Esophagus squamous epithelium (tissue), 5 donors: Measurements from ENCODE around the gene SSMEM1. TPM values are rescaled to one million over a fixed set of nuclear protein-coding genes. Genes with fewer than 3 reads are reported as not detected.
"Not testable (repeated sequence)": the region's sequence is repeated elsewhere in the genome, so short reads cannot be mapped to it uniquely, and the experiment has no call there.

Experiments
- DNase-seq: peaks from one replicate; lab custom pipeline; 2025; lab: John Stamatoyannopoulos, UW
- H3K27ac ChIP-seq, 4 donors: fragments of 200-600 bp; sonication (generic); one replicate each; pipeline ENCODE4 v1.5.1; 2016 to 2019; ENCODE audit warnings: mild to moderate bottlenecking in 1 of 4
- H3K27me3 ChIP-seq, 4 donors: fragments of 200-600 bp; sonication (generic); 1 replicate in 3 of 4; 2 replicates in 1 of 4; pipeline versions ENCODE4 v1.5.1 to v1.6.0; 2017 to 2021; ENCODE audit warnings: antibody characterized with exemption in 1 of 4
- H3K36me3 ChIP-seq, 3 donors: fragments of 200-600 bp; sonication (generic); one replicate each; pipeline ENCODE4 v1.5.1; 2016 to 2019
- H3K4me1 ChIP-seq, 3 donors: fragments of 200-600 bp; sonication (generic); one replicate each; pipeline ENCODE4 v1.5.1; 2017 to 2019
- H3K4me3 ChIP-seq, 4 donors: fragments of 200-600 bp; sonication (generic); 1 replicate in 3 of 4; 2 replicates in 1 of 4; pipeline ENCODE4 v1.5.1; 2016 to 2019; ENCODE audit warnings: mild to moderate bottlenecking in 2 of 4, moderate library complexity in 1 of 4
- H3K9me3 ChIP-seq, 3 donors: fragments of 200-600 bp; sonication (generic); one replicate each; pipeline ENCODE4 v1.5.1; 2016 to 2019
- CTCF ChIP-seq, 6 experiments: fragments of 450-650 bp in 4 of 6; fragments of 200-600 bp in 2 of 6; sonication (generic) in 2 of 6; IDR thresholded peaks; one replicate each; pipeline ENCODE4 v1.5.1; 2016 to 2019; ENCODE audit warnings: antibody characterized with exemption in 6 of 6, mild to moderate bottlenecking in 4 of 6, moderate library complexity in 4 of 6
- POLR2A ChIP-seq, 4 donors: fragments of 450-650 bp; IDR thresholded peaks; one replicate each; pipeline ENCODE4 v1.6.1; 2017; ENCODE audit warnings: antibody characterized with exemption in 4 of 4, mild to moderate bottlenecking in 4 of 4, moderate library complexity in 3 of 4
- WGBS, 2 donors: methylation state at CpG; one replicate each; pipeline ENCODE4 v1.1.5; 2018; 5-methylcytosine and 5-hydroxymethylcytosine counted together
- intact Hi-C: fragments of 100-400 bp; cut with DNase I; formaldehyde crosslinking; loops from one replicate; pipeline ENCODE4 v1.15.0; 2022
- total RNA-seq, 4 donors: library from RNA; depleted of rRNA; stranded (reverse); fragments of >200 nt; gene quantifications; one replicate each; pipeline ENCODE4 v1.1.0, GENCODE V29; 2016
- donor health status: DM: yes; HTN: yes; CAD: no.

SSMEM1 gene
- total RNA-seq, 4 donors from 2014 or later, result not detected

DNA sequence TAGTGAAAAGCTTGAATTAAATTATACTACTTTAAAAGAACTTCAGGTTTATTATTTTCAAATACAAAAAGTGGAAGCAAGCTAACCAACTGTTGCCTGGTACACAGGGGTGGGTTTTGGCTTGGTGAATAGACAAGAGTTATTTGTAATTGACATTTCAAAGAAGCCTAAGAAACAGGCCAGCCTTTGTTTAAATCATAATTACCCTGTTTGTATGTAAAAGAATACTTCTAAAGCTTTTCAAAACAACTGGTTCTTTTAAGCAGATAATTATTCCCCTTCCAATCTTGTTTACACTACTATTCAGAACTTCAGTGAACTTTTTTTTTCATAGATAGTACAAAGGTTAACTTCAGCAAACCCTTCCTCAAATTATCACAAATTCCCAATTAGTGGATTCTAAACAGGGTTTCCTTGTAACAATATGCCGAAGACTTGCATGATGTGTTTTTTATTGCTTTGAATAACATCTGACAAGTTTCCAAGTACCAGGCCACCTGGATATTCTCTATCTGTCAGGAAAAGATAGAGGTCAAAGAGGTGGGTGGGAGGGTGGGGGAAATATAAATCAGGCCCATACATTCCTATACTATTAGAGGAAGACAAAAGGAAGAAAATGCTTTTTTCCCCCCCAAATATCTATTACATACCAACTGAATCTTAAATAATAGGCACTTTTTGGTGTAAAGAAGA, 20.4 kb downstream of the SSMEM1 start:
- Histone ChIP-seq H3K4me1 (no peaks in the 10 kb centered on the region), H3K4me3 (no peak overlapping the region), H3K9me3 (no peaks in the 10 kb centered on the region), H3K27ac (no peak overlapping the region), H3K27me3 (no peaks in the 10 kb centered on the region), H3K36me3 (no peaks in the 10 kb centered on the region)
- no peak for TF ChIP-seq CTCF (IDR thresholded peaks at IDR 0.05)
- TF ChIP-seq POLR2A (IDR thresholded peaks at IDR 0.05), result no peak
- intact Hi-C loops, result no loop called here
- DNase-seq, result no peak
- WGBS, 2 donors, result 69 to 81% methylated on average over 1 of the region's 1 CpG

DNA sequence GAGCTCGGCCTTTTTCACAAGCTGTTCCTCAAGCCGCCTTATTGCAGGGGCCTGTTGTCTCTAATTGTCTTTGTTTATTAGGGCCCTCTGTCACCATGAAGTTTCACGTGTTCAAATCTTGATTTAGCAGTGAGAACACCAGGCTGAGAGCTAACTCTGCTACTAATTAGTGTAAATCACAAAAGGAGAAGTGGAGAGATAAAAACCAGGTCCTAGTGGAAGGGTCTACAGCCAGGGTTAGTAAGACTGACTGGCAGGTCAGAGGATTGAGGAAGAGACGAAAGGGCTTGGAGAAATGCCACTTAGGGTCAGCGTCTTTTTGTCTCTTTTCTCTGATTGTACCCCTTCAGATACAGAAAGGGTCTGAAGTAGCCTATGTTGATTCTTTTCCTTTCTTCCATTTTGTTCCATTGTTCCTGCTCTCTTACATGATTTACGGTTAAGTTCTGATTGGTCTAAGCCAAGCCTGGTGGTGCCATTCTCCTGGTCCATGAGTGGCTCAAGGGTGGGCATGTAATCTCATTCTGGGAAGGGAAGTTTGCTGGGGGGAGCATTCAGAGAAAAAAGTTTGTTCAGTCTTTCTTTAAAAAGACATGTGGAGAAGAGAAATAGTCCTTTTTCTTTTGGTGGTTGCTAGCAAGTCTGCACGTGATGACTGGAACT, 21.3 kb downstream of the SSMEM1 start:
- no peak for DNase-seq
- H3K4me3 ChIP-seq, result no peak overlapping the region
- H3K4me1 ChIP-seq, result no peaks in the 10 kb centered on the region
- H3K9me3 ChIP-seq, result no peaks in the 10 kb centered on the region
- TF ChIP-seq CTCF (IDR thresholded peaks at IDR 0.05) (no peak), POLR2A (IDR thresholded peaks at IDR 0.05) (no peak)
- intact Hi-C loops, result no loop called here
- no peaks in the 10 kb centered on the region for H3K36me3 ChIP-seq
- no peaks in the 10 kb centered on the region for H3K27me3 ChIP-seq
- no peak overlapping the region for H3K27ac ChIP-seq
- 61 to 78% methylated on average over 6 to 7 of the region's 7 CpGs for WGBS, 2 donors

GRCh38 chr7:130229981-130230380, 22.3 kb downstream of the SSMEM1 start:
- intact Hi-C loops, DNase-seq, H3K4me3 ChIP-seq, H3K36me3 ChIP-seq, H3K27ac ChIP-seq, H3K9me3 ChIP-seq, H3K27me3 ChIP-seq, H3K4me1 ChIP-seq: not testable (repeated sequence)
- WGBS, 2 donors, result no CpG with 5 or more reads among the region's 28 CpGs

DNA sequence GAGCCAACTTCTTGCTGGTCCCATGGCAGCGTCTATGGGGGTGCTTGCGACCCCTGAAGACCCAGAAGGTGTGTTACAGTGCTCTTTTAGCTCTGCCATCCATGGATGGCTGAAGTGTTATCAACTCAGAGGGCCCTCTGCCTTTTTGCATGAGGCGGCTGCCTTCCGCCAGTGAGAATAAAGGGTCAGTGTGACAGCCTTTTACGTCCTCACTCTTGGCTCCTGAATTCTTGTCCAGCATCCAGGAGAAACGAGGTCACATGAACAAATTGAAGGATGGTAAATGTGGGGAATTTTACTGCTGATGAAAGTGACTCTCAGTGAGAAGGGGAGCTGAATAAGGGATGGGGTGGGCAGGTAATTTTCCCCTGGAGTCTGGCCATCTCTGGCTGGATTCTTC, 24.1 kb downstream of the SSMEM1 start:
- no peak overlapping the region for H3K27ac ChIP-seq
- no peaks in the 10 kb centered on the region for H3K27me3 ChIP-seq
- no peaks in the 10 kb centered on the region for H3K9me3 ChIP-seq
- H3K4me1 ChIP-seq, result no peaks in the 10 kb centered on the region
- WGBS, 2 donors, result 67% methylated on average over 1 to 4 of the region's 6 CpGs
- intact Hi-C loops, result no loop called here
- no peak overlapping the region for H3K4me3 ChIP-seq
- no peaks in the 10 kb centered on the region for H3K36me3 ChIP-seq
- TF ChIP-seq POLR2A (IDR thresholded peaks at IDR 0.05), result no peak
- no peak for TF ChIP-seq CTCF (IDR thresholded peaks at IDR 0.05)
- no peak for DNase-seq

- no peak for DNase-seq
Measured at GRCh38 chr7:130232209-130232608, 24.5 kb downstream of the SSMEM1 start.

More at GRCh38 chr7:130232209-130232608, 24.5 kb downstream of the SSMEM1 start:
- no peak overlapping the region for H3K27ac ChIP-seq
- 82 to 86% methylated on average over 2 of the region's 2 CpGs for WGBS, 2 donors
- intact Hi-C loops, result no loop called here
- H3K9me3 ChIP-seq, result no peaks in the 10 kb centered on the region
- no peaks in the 10 kb centered on the region for H3K4me1 ChIP-seq
- H3K4me3 ChIP-seq, result no peak overlapping the region
- no peaks in the 10 kb centered on the region for H3K36me3 ChIP-seq
- no peaks in the 10 kb centered on the region for H3K27me3 ChIP-seq
- TF ChIP-seq CTCF (IDR thresholded peaks at IDR 0.05) (no peak), POLR2A (IDR thresholded peaks at IDR 0.05) (no peak)
